T-helper 1 cell treated with Interleukin-12 subunit alpha and Interleukin-12 subunit beta and Interleukin-4 antibody, amounts not matched to agents 30 μg/mL and 1 μg/mL, for 36 hours (primary cell): ENCODE results near the gene ARPC4.
"Not testable (repeated sequence)": the region's sequence is repeated elsewhere in the genome, so short reads cannot be mapped to it uniquely, and the experiment has no call there.

ENCODE experiments used
- H3K27ac Mint-ChIP-seq: one replicate; pipeline ENCODE4 v1.8.0; 2021; ENCODE audit warnings: mild to moderate bottlenecking, mixed read lengths
- H3K27me3 Mint-ChIP-seq: one replicate; pipeline ENCODE4 v1.8.0; 2021; ENCODE audit warnings: low read depth, mixed read lengths
- H3K36me3 Mint-ChIP-seq: one replicate; pipeline ENCODE4 v1.8.0; 2021; ENCODE audit warnings: low read depth, mixed read lengths
- H3K4me1 Mint-ChIP-seq: one replicate; pipeline ENCODE4 v1.8.0; 2021; ENCODE audit warnings: low read depth, mixed read lengths
- H3K4me3 Mint-ChIP-seq: one replicate; pipeline ENCODE4 v1.8.0; 2021; ENCODE audit warnings: mild to moderate bottlenecking, moderate library complexity, mixed read lengths
- H3K9me3 Mint-ChIP-seq: one replicate; pipeline ENCODE4 v1.8.0; 2021; ENCODE audit warnings: mixed read lengths

ARPC4 gene

GRCh38 chr3:9761919-9762318, 31.0 kb upstream of the ARPC4 start:
- no peak overlapping the region for H3K4me3 Mint-ChIP-seq
- peaks cover under 1% of the 10 kb centered on the region for H3K4me1 Mint-ChIP-seq
- peaks cover 32% of the 10 kb centered on the region for H3K36me3 Mint-ChIP-seq
- no peaks in the 10 kb centered on the region for H3K9me3 Mint-ChIP-seq
- no peaks in the 10 kb centered on the region for H3K27me3 Mint-ChIP-seq
- no peak overlapping the region for H3K27ac Mint-ChIP-seq

GRCh38 chr3:9762871-9763270, 30.0 kb upstream of the ARPC4 start:
- Mint-ChIP-seq H3K27ac (no peak overlapping the region), H3K27me3 (no peaks in the 10 kb centered on the region), H3K4me1 (peaks cover 8% of the 10 kb centered on the region), H3K36me3 (peaks cover 30% of the 10 kb centered on the region), H3K4me3 (no peak overlapping the region), H3K9me3 (no peaks in the 10 kb centered on the region)

GRCh38 chr3:9765865-9766264, 27.0 kb upstream of the ARPC4 start:
- peaks cover 25% of the 10 kb centered on the region for H3K4me1 Mint-ChIP-seq
- no peak overlapping the region for H3K4me3 Mint-ChIP-seq
- peaks cover 13% of the 10 kb centered on the region for H3K36me3 Mint-ChIP-seq
- no peaks in the 10 kb centered on the region for H3K9me3 Mint-ChIP-seq
- H3K27ac Mint-ChIP-seq: no peak overlapping the region
- no peaks in the 10 kb centered on the region for H3K27me3 Mint-ChIP-seq

- Mint-ChIP-seq H3K27me3 (no peaks in the 10 kb centered on the region), H3K4me1 (peaks cover 25% of the 10 kb centered on the region), H3K27ac (no peak overlapping the region), H3K36me3 (peaks cover 10% of the 10 kb centered on the region), H3K9me3 (no peaks in the 10 kb centered on the region), H3K4me3 (no peak overlapping the region)
These were observed 25.5 kb upstream of the ARPC4 start for GRCh38 chr3:9767418-9767817.

- peaks cover 7% of the 10 kb centered on the region for H3K36me3 Mint-ChIP-seq
- no peaks in the 10 kb centered on the region for H3K27me3 Mint-ChIP-seq
- H3K4me1 Mint-ChIP-seq: peaks cover 25% of the 10 kb centered on the region
- H3K27ac Mint-ChIP-seq: no peak overlapping the region
- H3K4me3 Mint-ChIP-seq: peak overlapping the region; percentile 87
- H3K9me3 Mint-ChIP-seq: no peaks in the 10 kb centered on the region
These were observed 24.6 kb upstream of the ARPC4 start for GRCh38 chr3:9768141-9768775.

GRCh38 chr3:9769012-9769411, 23.9 kb upstream of the ARPC4 start:
- peaks cover 5% of the 10 kb centered on the region for H3K36me3 Mint-ChIP-seq
- H3K4me1 Mint-ChIP-seq: peaks cover 25% of the 10 kb centered on the region
- no peaks in the 10 kb centered on the region for H3K9me3 Mint-ChIP-seq
- peak overlapping the region; percentile 71 for H3K27ac Mint-ChIP-seq
- peak overlapping the region; percentile 87 for H3K4me3 Mint-ChIP-seq
- no peaks in the 10 kb centered on the region for H3K27me3 Mint-ChIP-seq

GRCh38 chr3:9769426-9770275, 23.2 kb upstream of the ARPC4 start, which contains the start of gene CAMK1:
CAMK1 (minus strand) TSS chr3:9769947; CDS start chr3:9767749, 2,198 bp downstream.
- Mint-ChIP-seq H3K36me3 (peaks cover 5% of the 10 kb centered on the region), H3K4me3 (peak within 1 kb of the TSS; percentile 87), H3K27ac (peak within 1 kb of the TSS; percentile 71), H3K4me1 (peaks cover 25% of the 10 kb centered on the region), H3K27me3 (no peaks in the 10 kb centered on the region), H3K9me3 (no peaks in the 10 kb centered on the region)

- peak overlapping the region; percentile 69 for H3K4me3 Mint-ChIP-seq
- peak overlapping the region; percentile 45 for H3K27ac Mint-ChIP-seq
- peaks cover 1% of the 10 kb centered on the region for H3K36me3 Mint-ChIP-seq
- H3K27me3 Mint-ChIP-seq: no peaks in the 10 kb centered on the region
- H3K4me1 Mint-ChIP-seq: peaks cover 25% of the 10 kb centered on the region
- no peaks in the 10 kb centered on the region for H3K9me3 Mint-ChIP-seq
These were observed 22.5 kb upstream of the ARPC4 start for GRCh38 chr3:9770276-9770812.

GRCh38 chr3:9771007-9771406, 21.9 kb upstream of the ARPC4 start:
- H3K9me3 Mint-ChIP-seq, H3K36me3 Mint-ChIP-seq, H3K27me3 Mint-ChIP-seq: not testable (repeated sequence)
- peaks cover 25% of the 10 kb centered on the region for H3K4me1 Mint-ChIP-seq
- peak overlapping the region; percentile 69 for H3K4me3 Mint-ChIP-seq
- H3K27ac Mint-ChIP-seq: peak overlapping the region; percentile 52

GRCh38 chr3:9776896-9777693, 15.8 kb upstream of the ARPC4 start:
- no peak overlapping the region for H3K27ac Mint-ChIP-seq

GRCh38 chr3:9777694-9778021, 15.2 kb upstream of the ARPC4 start:
- H3K4me1 Mint-ChIP-seq: peaks cover 42% of the 10 kb centered on the region
- peaks cover 22% of the 10 kb centered on the region for H3K36me3 Mint-ChIP-seq
- no peaks in the 10 kb centered on the region for H3K27me3 Mint-ChIP-seq
- H3K9me3 Mint-ChIP-seq: no peaks in the 10 kb centered on the region
- H3K27ac Mint-ChIP-seq: peak overlapping the region; percentile 11
- H3K4me3 Mint-ChIP-seq: no peak overlapping the region

More at GRCh38 chr3:9776896-9777693, 15.8 kb upstream of the ARPC4 start:
- Mint-ChIP-seq H3K4me1 (peaks cover 39% of the 10 kb centered on the region), H3K36me3 (peaks cover 17% of the 10 kb centered on the region), H3K9me3 (no peaks in the 10 kb centered on the region), H3K4me3 (no peak overlapping the region), H3K27me3 (no peaks in the 10 kb centered on the region)

GRCh38 chr3:9778143-9779074, 14.5 kb upstream of the ARPC4 start:
- H3K4me1 Mint-ChIP-seq: peaks cover 42% of the 10 kb centered on the region
- no peaks in the 10 kb centered on the region for H3K9me3 Mint-ChIP-seq
- H3K4me3 Mint-ChIP-seq: no peak overlapping the region
- no peaks in the 10 kb centered on the region for H3K27me3 Mint-ChIP-seq
- peaks cover 26% of the 10 kb centered on the region for H3K36me3 Mint-ChIP-seq
- peak overlapping the region; percentile 69 for H3K27ac Mint-ChIP-seq

- H3K4me3 Mint-ChIP-seq: no peak overlapping the region
- H3K27ac Mint-ChIP-seq: peak overlapping the region; percentile 81
- peaks cover 29% of the 10 kb centered on the region for H3K36me3 Mint-ChIP-seq
- H3K27me3 Mint-ChIP-seq: no peaks in the 10 kb centered on the region
- H3K4me1 Mint-ChIP-seq: peaks cover 42% of the 10 kb centered on the region
- H3K9me3 Mint-ChIP-seq: no peaks in the 10 kb centered on the region
These were observed 13.7 kb upstream of the ARPC4 start for GRCh38 chr3:9779075-9779593.
